ENCODE results near the gene PTPN11. TPM values are rescaled to one million over a fixed set of nuclear protein-coding genes. Genes with fewer than 3 reads are reported as not detected.

Gene PTPN11
- total RNA-seq: 10 to 100 TPM; 61.0 to 61.3 TPM

DNA sequence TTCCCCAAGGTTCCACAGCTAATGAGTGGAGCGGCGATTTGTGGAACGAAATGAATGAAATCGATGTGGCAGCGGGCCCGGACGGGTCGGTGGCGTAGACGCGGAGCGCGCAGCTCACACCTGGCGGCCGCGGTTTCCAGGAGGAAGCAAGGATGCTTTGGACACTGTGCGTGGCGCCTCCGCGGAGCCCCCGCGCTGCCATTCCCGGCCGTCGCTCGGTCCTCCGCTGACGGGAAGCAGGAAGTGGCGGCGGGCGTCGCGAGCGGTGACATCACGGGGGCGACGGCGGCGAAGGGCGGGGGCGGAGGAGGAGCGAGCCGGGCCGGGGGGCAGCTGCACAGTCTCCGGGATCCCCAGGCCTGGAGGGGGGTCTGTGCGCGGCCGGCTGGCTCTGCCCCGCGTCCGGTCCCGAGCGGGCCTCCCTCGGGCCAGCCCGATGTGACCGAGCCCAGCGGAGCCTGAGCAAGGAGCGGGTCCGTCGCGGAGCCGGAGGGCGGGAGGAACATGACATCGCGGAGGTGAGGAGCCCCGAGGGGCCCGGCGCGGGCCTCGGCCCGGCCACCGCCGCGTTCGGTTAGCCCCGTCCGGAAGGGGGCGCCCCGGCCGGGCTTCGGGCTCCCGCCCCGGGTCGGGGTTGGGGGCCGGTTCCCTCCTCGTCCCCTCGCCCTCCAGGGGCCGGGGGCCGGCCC, at the start of gene PTPN11:
TSS of gene PTPN11 (plus strand) at position 340 of the 689 bp plus-strand sequence. CDS start at position 505, 165 bp downstream.
- Histone ChIP-seq H3K27ac (peak within 1 kb of the TSS; percentile 90 to 93), H3K36me3 (no peaks in the 10 kb centered on the region), H3K9me3 (no peaks in the 10 kb centered on the region), H3K27me3 (replicated peaks; ENCODE audit: insufficient read depth) (no peaks in the 10 kb centered on the region), H3K4me1 (replicated peaks) (no peaks in the 10 kb centered on the region), H3K4me3 (peak within 1 kb of the TSS; percentile 87 to 98)
- intact Hi-C loops (cut with DNase I): no loop called here
- under 1% methylated on average over 48 of the region's 89 CpGs for WGBS
- peak; percentile 77 for DNase-seq (ENCODE audit: low spot score)
- TF ChIP-seq POLR2AphosphoS5 (IDR thresholded peaks at IDR 0.05) (peak; percentile 93), POLR2A (IDR thresholded peaks at IDR 0.05) (peak; percentile 76)
- TF ChIP-seq, protein P1, sequence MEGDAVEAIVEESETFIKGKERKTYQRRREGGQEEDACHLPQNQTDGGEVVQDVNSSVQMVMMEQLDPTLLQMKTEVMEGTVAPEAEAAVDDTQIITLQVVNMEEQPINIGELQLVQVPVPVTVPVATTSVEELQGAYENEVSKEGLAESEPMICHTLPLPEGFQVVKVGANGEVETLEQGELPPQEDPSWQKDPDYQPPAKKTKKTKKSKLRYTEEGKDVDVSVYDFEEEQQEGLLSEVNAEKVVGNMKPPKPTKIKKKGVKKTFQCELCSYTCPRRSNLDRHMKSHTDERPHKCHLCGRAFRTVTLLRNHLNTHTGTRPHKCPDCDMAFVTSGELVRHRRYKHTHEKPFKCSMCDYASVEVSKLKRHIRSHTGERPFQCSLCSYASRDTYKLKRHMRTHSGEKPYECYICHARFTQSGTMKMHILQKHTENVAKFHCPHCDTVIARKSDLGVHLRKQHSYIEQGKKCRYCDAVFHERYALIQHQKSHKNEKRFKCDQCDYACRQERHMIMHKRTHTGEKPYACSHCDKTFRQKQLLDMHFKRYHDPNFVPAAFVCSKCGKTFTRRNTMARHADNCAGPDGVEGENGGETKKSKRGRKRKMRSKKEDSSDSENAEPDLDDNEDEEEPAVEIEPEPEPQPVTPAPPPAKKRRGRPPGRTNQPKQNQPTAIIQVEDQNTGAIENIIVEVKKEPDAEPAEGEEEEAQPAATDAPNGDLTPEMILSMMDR (IDR thresholded peaks at IDR 0.05): peak in 2 of 4 experiments; percentile 18 to 52

DNA sequence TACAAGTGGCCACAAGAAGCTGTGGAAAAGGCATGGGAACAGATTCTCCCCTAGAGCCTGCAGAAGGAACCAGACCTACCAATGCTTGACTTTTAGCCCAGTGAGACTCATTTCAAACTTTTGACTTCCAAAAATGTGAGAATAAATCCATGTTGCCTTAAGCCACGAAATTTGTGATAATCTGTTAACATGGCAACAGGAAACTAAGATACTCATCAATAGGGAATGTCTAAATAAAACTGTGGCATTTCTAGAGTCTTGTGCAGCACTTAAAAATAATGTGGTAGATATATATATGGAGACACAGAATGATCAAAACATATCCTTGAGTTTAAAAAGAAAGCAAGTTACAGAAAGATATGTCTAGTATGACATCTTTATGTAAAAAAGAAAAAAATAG, 48.5 kb upstream of the PTPN11 start:
- no peak overlapping the region for H3K27ac ChIP-seq
- no peak for DNase-seq (ENCODE audit: low spot score)
- H3K36me3 ChIP-seq: no peaks in the 10 kb centered on the region
- TF ChIP-seq POLR2A (IDR thresholded peaks at IDR 0.05): no peak
- TF ChIP-seq POLR2AphosphoS5 (IDR thresholded peaks at IDR 0.05): no peak
- TF ChIP-seq, protein P1 (IDR thresholded peaks at IDR 0.05): no peak
- no peak overlapping the region for H3K4me3 ChIP-seq
- 20% methylated on average over 1 of the region's 1 CpG for WGBS
- H3K9me3 ChIP-seq: no peaks in the 10 kb centered on the region
- H3K27me3 ChIP-seq (replicated peaks; ENCODE audit: insufficient read depth): no peaks in the 10 kb centered on the region
- intact Hi-C loops (cut with DNase I): no loop called here
- peaks cover 5% of the 10 kb centered on the region for H3K4me1 ChIP-seq (replicated peaks)

DNA sequence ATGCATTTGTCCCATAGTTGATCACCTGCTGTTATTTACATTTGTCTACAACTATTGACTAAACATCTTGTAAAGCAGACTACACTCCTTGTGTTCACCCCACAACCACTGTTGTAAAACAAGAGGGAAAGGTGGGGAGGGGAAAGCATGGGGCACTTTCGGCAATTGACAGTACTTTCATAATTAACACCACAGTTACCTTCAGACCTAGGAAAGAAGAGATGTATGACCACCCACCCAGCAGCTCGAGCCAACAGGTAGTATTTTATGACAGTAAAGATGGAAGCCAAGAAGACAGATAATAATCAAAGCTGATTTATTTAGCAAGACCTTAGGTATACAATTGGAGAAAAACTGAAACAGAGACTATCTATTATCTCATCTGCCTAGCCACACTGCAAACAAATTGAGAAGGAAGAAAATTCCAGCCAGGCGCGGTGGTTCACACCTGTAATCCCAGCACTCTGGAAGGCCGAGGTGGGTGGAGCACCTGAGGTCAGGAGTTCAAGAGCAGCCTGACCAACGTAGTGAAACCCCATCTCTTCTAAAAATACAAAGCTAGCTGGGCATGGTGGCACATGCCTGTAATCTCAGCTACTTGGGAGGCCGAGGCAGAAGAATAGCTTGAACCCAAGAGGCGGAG, 47.8 kb upstream of the PTPN11 start:
- Histone ChIP-seq H3K4me1 (replicated peaks) (peaks cover 5% of the 10 kb centered on the region), H3K4me3 (no peak overlapping the region), H3K9me3 (no peaks in the 10 kb centered on the region), H3K36me3 (no peaks in the 10 kb centered on the region), H3K27me3 (replicated peaks; ENCODE audit: insufficient read depth) (no peaks in the 10 kb centered on the region), H3K27ac (peak overlapping the region in 1 of 2 donors; percentile 31)
- no peak for DNase-seq (ENCODE audit: low spot score)
- TF ChIP-seq POLR2A (IDR thresholded peaks at IDR 0.05): no peak
- TF ChIP-seq, protein P1 (IDR thresholded peaks at IDR 0.05): no peak
- TF ChIP-seq POLR2AphosphoS5 (IDR thresholded peaks at IDR 0.05): no peak
- intact Hi-C loops (cut with DNase I): no loop called here
- WGBS: 50% methylated on average over 8 of the region's 8 CpGs

DNA sequence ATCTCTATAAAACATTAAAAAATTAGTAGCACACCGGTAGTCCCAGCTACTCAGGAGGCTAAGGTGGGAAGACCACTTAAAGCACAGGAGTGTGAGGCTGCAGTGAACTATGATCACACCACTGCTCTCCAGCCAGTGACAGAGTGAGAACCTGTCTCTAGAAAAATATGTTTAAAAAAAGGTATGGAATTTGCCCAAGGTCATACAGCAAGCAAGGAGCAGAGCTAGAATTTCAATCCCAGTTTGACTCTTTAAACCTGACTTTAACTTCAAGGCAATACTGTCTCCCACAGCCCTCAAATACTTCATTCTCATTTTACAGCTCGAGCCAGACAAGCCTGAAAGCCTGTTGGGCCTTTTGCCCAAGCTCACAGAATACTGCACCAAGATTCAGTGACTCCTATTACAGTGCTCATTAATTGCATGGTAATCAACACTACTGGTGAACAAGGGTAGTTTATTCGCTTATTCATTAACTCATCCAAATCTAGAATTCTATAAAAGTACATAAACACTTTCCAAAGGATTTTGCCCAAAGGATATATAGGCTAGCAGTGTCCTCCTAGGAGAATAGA, 44.5 kb upstream of the PTPN11 start:
- intact Hi-C loops (cut with DNase I): no loop called here
- Histone ChIP-seq H3K36me3 (no peaks in the 10 kb centered on the region), H3K4me3 (no peak overlapping the region), H3K4me1 (replicated peaks) (no peaks in the 10 kb centered on the region), H3K27ac (no peak overlapping the region), H3K9me3 (no peaks in the 10 kb centered on the region), H3K27me3 (replicated peaks; ENCODE audit: insufficient read depth) (no peaks in the 10 kb centered on the region)
- 85% methylated on average over 3 of the region's 3 CpGs for WGBS
- TF ChIP-seq POLR2A (IDR thresholded peaks at IDR 0.05): no peak
- no peak for DNase-seq (ENCODE audit: low spot score)

DNA sequence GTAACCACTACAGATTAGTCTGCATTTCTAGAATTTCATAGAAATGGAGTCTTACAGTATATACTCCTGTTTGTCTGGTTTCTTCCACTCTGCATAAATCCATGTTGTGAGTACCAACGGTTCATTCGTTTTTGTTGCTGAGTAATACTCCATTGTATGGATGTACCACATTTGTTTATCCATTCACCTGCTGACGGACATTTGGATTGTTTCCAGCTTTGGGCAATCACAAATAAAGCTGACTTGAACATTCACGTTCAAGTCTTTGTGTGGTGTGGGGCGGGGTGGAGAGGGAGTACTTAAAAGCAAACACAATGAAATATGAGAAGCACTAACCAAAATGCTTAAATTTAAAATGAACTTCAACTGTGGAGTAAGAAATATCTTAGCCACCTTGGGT, 43.6 kb upstream of the PTPN11 start:
- TF ChIP-seq, protein P1 (IDR thresholded peaks at IDR 0.05): no peak
- TF ChIP-seq POLR2AphosphoS5 (IDR thresholded peaks at IDR 0.05): peak; percentile 35
- Histone ChIP-seq H3K9me3 (no peaks in the 10 kb centered on the region), H3K36me3 (no peaks in the 10 kb centered on the region), H3K27ac (no peak overlapping the region), H3K4me1 (replicated peaks) (no peaks in the 10 kb centered on the region), H3K4me3 (no peak overlapping the region), H3K27me3 (replicated peaks; ENCODE audit: insufficient read depth) (no peaks in the 10 kb centered on the region)
- intact Hi-C loops (cut with DNase I): no loop called here
- WGBS: 45% methylated on average over 5 of the region's 5 CpGs
- DNase-seq (ENCODE audit: low spot score): no peak

Data from prostate gland (tissue), 2 donors.